Fibroblast of skin of right biceps (primary cell): ENCODE measurements around the gene DOHH.
"Not testable (repeated sequence)": the region's sequence is repeated elsewhere in the genome, so short reads cannot be mapped to it uniquely, and the experiment has no call there.

Experiments used
- DNase-seq: peaks from one replicate; pipeline ENCODE4 v3.0.0-alpha.2; 2013

The DOHH gene

DNA sequence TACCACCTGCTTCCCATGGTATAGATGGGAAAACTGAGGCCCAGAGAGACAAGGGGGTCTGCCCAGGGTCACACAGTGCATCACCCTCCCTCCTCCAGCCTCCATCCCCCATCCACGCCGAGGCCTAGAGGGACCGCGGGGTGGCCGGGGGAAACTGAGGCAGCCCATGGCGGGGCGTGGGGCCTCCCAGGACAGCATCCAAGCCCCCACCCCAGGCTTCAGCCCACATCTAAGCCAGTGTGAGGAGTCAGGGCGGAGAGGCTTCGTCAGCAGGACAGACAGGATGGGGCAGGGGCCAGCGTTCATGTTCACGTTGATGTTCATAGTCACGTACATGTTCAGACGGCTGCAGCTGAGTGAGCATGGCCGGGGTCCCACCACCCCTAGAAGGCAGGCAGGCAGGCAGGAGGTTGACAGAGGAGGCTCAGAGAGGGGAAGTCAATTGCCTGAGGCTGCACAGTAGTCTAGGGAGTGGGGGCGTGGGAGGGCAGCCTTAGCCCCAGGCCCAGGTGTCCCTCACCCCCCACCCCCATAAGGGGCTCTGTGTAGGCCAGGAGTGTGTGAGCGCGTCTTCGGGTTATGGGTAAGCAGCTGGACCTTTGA lies 43.4 kb downstream of the DOHH start:
- no peak for DNase-seq

GRCh38 chr19:3455960-3456601 lies 44.4 kb downstream of the DOHH start:
- DNase-seq = no peak

GRCh38 chr19:3455393-3455955 lies 45.0 kb downstream of the DOHH start:
- no peak for DNase-seq

DNA sequence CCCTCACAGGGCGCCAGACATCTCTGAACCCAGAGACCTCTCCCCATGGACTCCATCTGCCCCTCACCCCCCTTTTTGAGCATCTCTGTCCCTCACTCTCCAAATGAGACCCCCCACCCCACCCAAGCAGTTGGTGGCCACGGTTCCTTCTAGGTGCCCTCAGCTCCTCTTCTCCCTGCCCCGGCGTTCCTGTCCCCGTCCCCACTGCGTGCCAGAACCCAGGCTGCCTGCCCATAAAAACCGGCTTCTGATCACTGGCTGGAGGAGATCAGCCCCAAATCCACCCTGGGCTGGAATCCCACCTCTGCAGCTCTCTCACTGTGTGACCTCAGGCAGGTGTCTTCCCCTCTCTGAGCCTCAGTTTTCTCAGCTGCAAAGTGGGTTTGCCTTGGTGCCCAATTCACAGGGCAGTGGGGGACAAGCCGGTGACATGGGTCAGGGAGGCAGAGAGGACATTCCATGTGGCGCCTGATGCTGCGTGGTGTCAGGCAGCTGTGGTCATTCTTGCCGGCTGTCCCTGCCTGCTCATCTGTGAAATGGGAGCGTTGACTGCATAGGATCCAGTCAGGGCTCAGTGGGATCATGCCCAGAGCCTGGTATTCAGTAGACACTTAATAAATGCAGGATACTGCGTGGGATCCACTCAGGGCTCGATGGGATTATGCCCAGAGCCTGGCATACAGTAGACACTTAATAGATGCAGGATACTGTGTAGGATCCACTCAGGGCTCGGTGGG lies 45.6 kb downstream of the DOHH start:
- no peak for DNase-seq

DNA sequence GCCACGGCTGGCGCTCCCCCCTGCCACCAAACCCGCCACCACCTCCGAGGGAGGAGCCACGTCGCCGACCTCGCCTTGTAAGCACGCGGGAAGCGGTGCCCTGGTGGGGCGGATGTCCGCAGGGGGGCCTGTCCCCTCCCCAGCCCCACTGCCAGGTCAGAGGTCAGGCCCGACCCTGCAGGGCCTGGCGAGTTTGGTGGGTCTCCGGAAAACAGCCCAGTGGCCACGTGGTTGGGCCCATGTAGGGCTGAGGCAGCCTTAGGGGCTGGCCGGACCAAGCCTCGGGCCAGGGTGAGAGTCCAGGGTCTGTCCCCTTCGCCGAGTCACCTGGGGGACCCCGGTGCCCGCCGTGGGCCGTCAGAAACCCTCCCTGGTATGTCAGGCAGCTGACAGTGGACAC lies 46.6 kb downstream of the DOHH start:
- DNase-seq = no peak

DNA sequence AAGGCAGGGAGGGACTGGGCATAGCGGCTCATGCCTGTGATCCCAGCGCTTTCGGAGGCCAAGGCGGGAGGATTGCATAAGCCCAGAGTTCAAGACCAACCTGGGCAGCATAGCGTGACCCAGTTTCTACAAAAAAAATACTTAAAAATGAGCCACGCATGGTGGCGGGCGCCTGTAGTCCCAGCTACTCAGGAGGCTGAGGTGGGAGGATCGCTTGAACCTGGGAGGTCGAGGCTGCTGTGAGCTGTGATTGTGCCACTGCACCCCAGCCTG lies 47.6 kb downstream of the DOHH start:
- DNase-seq = not testable (repeated sequence)

- no peak for DNase-seq
Measured at GRCh38 chr19:3452171-3452941, 48.1 kb downstream of the DOHH start.

DNA sequence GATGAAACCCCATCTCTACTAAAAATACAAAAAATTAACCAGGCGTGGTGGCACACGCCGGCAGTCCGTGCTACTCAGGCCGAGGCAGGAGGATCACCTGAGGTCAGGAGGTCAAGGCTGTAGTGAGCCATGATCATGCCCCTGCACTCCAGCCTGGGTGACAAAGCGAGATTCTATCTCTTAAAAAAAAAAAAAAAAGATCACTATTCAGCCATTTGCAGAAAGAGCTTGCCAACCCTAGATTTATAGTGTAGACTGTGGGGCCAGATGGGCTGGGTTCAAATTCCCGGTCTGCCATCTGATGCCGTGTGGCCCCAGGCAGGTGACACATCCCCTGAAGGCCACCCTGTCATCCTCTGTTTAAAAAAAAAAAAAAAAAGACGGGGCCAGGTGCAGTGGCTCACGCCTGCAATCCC lies 49.0 kb downstream of the DOHH start:
- no peak for DNase-seq

DNA sequence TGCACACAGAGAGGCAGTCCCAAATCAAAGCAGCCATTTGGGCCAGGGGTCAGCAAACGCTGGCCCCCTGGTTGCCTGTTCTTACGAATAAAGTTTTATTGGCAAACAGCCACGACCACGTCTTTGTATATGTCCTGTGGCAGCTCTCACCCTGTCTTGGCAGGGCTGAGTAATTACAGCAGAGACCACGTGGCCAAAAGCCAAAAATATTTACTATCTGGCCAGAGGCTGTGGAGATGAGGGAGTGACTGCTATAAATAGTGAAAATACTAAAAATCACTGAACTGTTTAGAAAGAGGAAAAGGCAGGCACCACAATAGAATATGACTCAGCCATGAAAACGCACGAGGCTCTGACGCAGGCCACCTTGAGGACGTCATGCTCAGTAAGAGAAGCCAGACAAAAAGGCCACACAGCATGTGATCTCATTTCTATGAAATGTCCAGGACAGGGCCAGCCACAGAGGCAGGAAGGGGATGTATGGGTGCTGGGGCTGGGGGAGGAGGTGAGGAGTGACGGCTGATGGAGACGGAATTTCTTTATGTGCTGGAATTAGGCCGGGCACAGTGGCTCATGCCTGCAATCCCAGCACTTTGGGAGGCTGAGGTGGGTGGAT lies 49.6 kb downstream of the DOHH start:
- DNase-seq = peak; percentile 100

DNA sequence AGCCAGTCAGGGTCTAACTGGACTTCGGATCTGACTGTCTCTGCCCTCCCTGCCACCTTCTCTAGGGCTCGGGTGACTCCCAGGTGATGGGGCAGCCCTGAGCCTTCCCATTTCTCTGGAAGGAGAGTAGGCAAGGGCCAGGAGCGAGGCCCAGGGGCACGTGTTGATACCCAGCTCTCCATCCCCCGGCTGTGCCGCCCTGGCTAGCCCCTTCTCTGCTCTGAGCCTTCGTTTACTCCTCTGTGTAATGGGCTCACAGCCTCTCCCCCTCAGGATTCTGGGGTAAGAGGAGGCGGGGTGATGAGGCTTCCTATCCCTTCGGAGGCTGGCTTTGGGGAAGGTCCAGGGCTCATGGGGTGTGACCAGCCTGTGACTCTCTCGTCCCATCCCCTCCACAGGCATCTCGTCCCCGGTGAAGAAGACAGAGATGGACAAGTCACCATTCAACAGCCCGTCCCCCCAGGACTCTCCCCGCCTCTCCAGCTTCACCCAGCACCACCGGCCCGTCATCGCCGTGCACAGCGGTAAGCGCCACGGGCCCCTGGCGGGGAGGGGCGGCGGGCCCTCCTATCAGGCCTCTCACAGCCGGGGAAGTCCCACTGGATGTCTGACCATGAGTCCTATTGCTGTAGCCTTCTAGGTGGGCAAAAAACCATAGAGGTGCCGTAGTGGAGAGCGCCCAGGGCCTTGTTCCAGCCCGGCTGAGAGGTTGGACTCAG lies 51.7 kb downstream of the DOHH start:
- DNase-seq = no peak

DNA sequence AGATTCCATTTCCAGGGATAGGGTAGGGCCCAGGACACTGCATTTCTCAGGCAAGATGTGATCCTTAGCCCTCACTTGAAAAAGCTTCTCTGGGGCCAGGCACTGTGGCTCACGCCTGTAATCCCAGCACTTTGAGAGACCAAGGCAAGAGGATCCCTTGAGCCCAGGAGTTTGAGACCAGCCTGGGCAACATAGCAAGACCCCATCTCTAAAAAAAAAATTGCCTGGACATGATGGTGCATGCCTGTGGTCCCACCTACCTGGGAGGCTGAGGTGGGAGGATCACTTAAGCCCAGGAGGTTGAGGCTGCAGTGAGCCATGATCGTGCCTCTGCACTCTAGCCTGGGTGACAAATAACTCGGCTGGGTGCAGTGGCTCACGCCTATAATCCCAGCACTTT lies 53.8 kb downstream of the DOHH start:
- not testable (repeated sequence) for DNase-seq

GRCh38 chr19:3444695-3445234 lies 55.7 kb downstream of the DOHH start:
- DNase-seq = no peak

DNA sequence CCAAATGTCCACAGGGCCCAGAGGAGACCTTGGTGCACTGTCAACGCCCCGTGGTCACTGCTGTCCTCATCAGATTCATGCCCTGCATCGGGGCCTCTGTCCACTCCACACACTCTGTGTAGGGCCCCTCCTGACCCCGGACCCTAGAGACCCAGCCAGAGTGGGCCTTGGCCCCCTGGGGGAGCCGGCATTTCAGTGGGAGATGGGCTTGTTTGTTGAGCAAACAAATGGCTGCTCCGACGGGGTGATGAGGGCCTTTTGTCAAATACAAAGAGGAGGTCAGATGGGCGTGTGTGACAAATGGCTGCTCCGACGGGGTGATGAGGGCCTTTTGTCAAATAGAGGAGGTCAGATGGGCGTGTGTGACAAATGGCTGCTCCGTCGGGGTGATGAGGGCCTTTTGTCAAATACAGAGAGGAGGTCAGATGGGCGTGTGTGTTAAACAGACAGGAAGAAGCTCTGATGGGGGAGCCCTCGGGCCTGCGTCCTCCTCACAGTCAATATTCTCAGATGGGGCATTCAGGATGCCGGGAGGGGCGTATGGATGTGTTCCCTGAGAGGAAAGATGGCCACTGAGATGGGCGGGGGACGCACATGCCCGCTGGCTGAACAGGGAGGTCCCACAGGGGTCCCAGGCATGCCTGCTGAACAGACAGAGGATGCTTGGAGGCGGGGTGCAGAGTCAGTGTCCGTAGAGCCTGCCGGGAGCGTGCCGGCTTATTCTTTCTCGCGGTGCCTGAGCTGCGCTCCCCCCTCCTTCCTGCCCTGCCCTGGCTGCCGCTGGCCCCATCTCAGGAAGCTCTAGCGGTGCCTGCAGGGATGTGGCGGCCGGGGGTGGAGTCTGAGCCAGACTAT lies 56.4 kb downstream of the DOHH start:
- DNase-seq = peak; percentile 53

- no peak for DNase-seq
Measured at GRCh38 chr19:3442487-3443071, 57.9 kb downstream of the DOHH start.

DNA sequence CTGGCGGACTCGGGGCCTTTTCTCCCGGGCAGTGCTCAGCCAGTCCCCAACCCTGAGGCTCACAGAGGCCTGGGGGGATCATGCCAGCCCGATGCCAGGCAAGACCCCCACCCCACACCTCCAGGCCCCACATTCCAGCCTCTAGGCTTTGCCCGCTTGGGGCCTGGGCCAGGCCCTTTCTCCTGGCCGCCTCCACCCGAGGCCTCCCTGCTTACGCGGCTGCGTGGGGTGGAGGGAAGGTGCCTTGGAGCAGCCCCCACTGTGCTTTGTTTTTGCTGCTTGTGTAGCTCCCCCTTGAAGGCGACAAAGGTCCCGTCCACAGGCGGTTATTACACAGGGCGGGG lies 58.5 kb downstream of the DOHH start:
- DNase-seq = no peak

DNA sequence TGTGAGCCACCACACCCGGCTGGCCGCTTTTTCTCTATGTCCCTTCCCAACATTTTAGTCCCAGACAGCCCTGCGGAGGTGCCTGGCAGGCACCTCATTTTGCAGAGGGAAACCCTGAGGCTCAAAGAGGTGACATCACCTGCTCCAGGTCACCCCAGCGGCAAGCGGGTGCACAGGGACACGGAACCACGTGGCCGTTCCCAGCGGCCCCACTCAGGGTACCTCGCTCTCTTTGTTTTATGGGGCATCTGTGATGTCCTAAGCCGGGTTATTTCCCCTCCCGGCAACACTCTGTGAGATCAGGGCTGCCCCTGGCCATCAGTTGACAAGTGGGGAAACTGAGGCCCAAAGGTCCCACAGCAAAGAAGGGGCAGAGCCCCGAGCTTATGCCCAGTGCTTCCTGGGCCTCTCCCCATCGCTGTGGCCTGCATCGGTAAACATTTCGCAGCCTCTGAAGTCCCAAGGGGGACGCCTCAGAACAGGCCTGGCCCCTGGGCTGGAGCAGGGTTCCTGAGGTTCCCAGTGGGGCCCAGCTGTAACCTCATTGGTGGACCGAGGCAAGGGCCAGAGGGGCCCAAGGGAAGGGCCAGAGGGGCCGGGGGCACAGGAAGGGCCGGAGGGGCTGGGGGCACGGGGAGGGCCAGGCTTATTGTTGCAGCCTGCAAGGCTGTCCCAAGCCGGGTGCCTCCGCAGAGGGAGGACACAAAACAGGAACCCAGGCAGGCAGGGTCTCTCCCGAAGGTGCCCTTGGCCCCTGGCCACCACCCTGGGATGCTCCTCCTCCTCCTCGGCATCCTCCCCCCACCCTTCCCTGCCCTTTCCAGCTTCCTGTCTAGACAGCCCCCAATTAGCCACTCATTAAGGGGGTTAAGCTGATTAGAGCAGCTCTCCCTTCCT lies 59.1 kb downstream of the DOHH start:
- DNase-seq = no peak
